Measurements from ENCODE around the gene KRT79. TPM values are rescaled to one million over a fixed set of nuclear protein-coding genes. Genes with fewer than 3 reads are reported as not detected.
"Not testable (repeated sequence)": the region's sequence is repeated elsewhere in the genome, so short reads cannot be mapped to it uniquely, and the experiment has no call there.

Gene KRT79
- total and polyA plus RNA-seq, 2 donors: not detected

DNA sequence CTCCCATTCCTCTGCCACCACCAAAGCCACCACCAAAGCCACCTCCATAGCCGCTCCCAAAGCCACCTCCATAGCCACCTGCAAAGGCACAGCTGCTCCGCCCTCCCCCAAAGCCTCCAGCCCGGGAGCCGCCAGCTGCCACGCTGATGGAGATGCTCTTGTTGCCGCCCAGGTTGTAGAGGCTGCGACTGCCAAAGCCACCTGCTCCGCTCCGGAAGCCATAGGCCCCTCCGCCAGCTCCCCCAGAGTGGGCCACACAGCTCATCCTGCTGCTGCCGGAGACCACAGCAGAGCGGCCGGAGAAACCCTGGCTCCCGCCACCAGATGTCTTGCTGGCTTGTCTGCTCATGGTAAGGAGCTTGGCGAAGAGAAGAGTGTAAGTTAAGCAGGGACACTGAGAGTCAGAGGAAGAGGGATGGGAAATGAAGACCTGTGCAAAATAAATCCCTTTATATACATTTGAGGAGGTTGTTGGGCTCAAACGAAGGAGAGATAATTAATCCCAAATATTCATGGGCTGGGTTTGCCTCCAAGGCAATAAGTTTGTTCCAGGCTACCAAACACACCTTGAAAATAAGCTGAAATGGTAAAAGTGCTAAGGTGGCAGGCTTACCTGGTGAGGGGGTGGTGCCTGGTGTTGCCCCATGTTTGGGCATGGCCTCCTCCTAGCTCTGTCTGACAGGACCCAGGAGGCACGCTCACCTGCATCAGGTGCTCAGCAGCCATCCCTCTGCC is 38.2 kb downstream of the KRT79 start, which contains the start of gene KRT3:
KRT3 (minus strand) TSS at position 424 of the 735 bp plus-strand sequence; CDS start at position 349, 75 bp downstream.
- no peak within 1 kb of the TSS for H3K4me3 ChIP-seq (ENCODE audit: low read depth, low read length)
- H3K36me3 ChIP-seq (ENCODE audit: insufficient read depth): no peaks in the 10 kb centered on the region
- WGBS: 93% methylated on average over 17 of the region's 17 CpGs
- H3K4me1 ChIP-seq (ENCODE audit: insufficient read depth): no peaks in the 10 kb centered on the region
- no peak within 1 kb of the TSS for H3K27ac ChIP-seq (ENCODE audit: low read depth)
- DNase-seq (ENCODE audit: extremely low spot score): no peak

GRCh38 chr12:52795332-52795674 is 38.8 kb downstream of the KRT79 start:
- not testable (repeated sequence) for H3K36me3 ChIP-seq (ENCODE audit: insufficient read depth); DNase-seq (ENCODE audit: extremely low spot score); H3K4me1 ChIP-seq (ENCODE audit: insufficient read depth); H3K4me3 ChIP-seq (ENCODE audit: low read depth, low read length); H3K27ac ChIP-seq (ENCODE audit: low read depth)
- WGBS: 99% methylated on average over 2 of the region's 2 CpGs

GRCh38 chr12:52794479-52795331 is 39.4 kb downstream of the KRT79 start:
- Histone ChIP-seq H3K27ac (ENCODE audit: low read depth) (no peak overlapping the region), H3K4me1 (ENCODE audit: insufficient read depth) (no peaks in the 10 kb centered on the region), H3K4me3 (ENCODE audit: low read depth, low read length) (no peak overlapping the region), H3K36me3 (ENCODE audit: insufficient read depth) (no peaks in the 10 kb centered on the region)
- WGBS: 92% methylated on average over 5 of the region's 5 CpGs
- DNase-seq (ENCODE audit: extremely low spot score): no peak

GRCh38 chr12:52792185-52793029 is 41.7 kb downstream of the KRT79 start:
- 94% methylated on average over 10 of the region's 10 CpGs for WGBS
- Histone ChIP-seq H3K4me1 (ENCODE audit: insufficient read depth) (no peaks in the 10 kb centered on the region), H3K27ac (ENCODE audit: low read depth) (no peak overlapping the region), H3K36me3 (ENCODE audit: insufficient read depth) (no peaks in the 10 kb centered on the region), H3K4me3 (ENCODE audit: low read depth, low read length) (no peak overlapping the region)
- DNase-seq (ENCODE audit: extremely low spot score): no peak

- Histone ChIP-seq H3K4me1 (ENCODE audit: insufficient read depth) (no peaks in the 10 kb centered on the region), H3K36me3 (ENCODE audit: insufficient read depth) (no peaks in the 10 kb centered on the region), H3K4me3 (ENCODE audit: low read depth, low read length) (no peak overlapping the region), H3K27ac (ENCODE audit: low read depth) (no peak overlapping the region)
- WGBS: 91% methylated on average over 12 of the region's 12 CpGs
- DNase-seq (ENCODE audit: extremely low spot score): no peak
Measured at GRCh38 chr12:52791271-52792184, 42.6 kb downstream of the KRT79 start.

GRCh38 chr12:52790427-52791270 is 43.5 kb downstream of the KRT79 start:
- Histone ChIP-seq H3K4me3 (ENCODE audit: low read depth, low read length) (no peak overlapping the region), H3K27ac (ENCODE audit: low read depth) (no peak overlapping the region), H3K36me3 (ENCODE audit: insufficient read depth) (no peaks in the 10 kb centered on the region), H3K4me1 (ENCODE audit: insufficient read depth) (no peaks in the 10 kb centered on the region)
- DNase-seq (ENCODE audit: extremely low spot score): no peak
- 66% methylated on average over 19 of the region's 19 CpGs for WGBS

GRCh38 chr12:52789637-52790426 is 44.3 kb downstream of the KRT79 start:
- 29% methylated on average over 50 of the region's 50 CpGs for WGBS
- Histone ChIP-seq H3K27ac (ENCODE audit: low read depth) (no peak overlapping the region), H3K36me3 (ENCODE audit: insufficient read depth) (no peaks in the 10 kb centered on the region), H3K4me1 (ENCODE audit: insufficient read depth) (no peaks in the 10 kb centered on the region), H3K4me3 (ENCODE audit: low read depth, low read length) (no peak overlapping the region)
- DNase-seq (ENCODE audit: extremely low spot score): no peak

DNA sequence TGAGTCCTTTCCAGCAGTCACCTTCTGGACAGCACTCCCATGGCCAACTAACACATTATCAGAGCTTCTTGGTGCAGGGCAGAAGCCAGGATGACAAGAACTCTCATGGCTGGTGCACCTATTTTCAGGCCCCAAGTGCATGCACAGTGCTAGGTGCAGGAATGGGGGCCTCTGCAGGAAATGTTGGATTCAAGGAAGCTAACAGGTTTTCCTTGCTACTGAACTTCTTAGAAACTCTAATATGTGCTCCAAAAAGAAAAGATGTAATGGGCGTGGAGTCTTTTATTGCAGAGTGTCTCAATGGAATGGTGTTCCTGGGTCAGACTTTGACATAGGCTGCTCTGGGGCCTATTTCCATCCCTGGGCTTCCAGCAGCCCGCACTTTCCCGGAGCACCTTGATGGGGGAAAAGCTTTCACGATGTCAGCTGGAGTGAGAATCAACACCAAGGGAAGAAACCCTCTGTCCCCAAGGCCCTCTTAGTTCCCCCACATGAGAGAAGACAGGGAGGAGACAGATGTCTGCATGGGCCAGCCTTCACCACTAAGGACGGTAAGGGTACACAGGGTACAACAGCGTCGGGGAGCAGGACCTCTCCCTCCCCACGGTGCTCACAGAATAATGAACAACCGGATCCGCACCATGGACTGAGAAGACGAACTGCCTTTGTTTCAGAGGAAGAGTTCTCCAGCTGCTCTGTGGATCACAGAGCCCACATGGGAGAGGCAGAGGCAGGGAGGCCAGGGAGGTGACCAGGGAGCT is 45.1 kb downstream of the KRT79 start:
- WGBS: 98% methylated on average over 11 of the region's 11 CpGs
- Histone ChIP-seq H3K36me3 (ENCODE audit: insufficient read depth) (no peaks in the 10 kb centered on the region), H3K4me1 (ENCODE audit: insufficient read depth) (no peaks in the 10 kb centered on the region), H3K4me3 (ENCODE audit: low read depth, low read length) (no peak overlapping the region), H3K27ac (ENCODE audit: low read depth) (no peak overlapping the region)
- no peak for DNase-seq (ENCODE audit: extremely low spot score)

DNA sequence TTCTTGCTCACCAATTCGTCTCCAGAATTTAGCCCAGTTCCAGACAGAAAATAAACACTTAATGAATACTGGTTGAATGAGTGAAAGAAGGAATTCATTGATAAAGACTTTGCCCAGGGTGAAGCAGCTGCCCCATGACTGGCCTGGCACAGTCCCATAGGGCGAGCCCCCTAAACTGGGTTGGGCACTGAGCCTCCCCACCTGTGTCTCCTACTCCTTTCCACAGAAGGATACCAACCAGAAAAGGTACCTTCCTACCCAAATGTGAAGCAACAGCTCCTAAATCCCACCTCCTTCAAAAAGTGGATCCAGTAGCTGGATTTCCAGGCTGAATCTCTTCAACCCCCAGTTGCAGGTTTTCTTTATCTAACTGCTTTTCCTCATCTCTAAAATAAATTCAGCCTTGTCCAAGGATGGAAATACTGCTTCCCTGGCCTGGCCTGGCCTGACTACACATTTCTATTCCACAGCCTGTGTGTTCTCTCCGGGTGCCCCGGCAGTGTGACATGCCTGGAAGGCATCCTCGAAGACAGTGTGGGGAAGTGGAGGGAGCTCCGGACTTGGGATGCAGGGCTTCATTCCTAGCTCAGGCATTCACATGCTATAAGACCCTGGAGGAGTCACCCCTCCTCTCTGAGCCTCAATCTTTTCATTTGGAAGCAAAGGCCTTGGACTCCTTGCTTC is 45.8 kb downstream of the KRT79 start:
- no peak for DNase-seq (ENCODE audit: extremely low spot score)
- WGBS: 71% methylated on average over 6 of the region's 6 CpGs
- no peak overlapping the region for H3K4me3 ChIP-seq (ENCODE audit: low read depth, low read length)
- no peak overlapping the region for H3K27ac ChIP-seq (ENCODE audit: low read depth)
- H3K36me3 ChIP-seq (ENCODE audit: insufficient read depth): no peaks in the 10 kb centered on the region
- H3K4me1 ChIP-seq (ENCODE audit: insufficient read depth): no peaks in the 10 kb centered on the region

GRCh38 chr12:52787324-52788191 is 46.6 kb downstream of the KRT79 start:
- DNase-seq (ENCODE audit: extremely low spot score): no peak
- Histone ChIP-seq H3K4me3 (ENCODE audit: low read depth, low read length) (no peak overlapping the region), H3K36me3 (ENCODE audit: insufficient read depth) (no peaks in the 10 kb centered on the region), H3K4me1 (ENCODE audit: insufficient read depth) (no peaks in the 10 kb centered on the region), H3K27ac (ENCODE audit: low read depth) (no peak overlapping the region)
- WGBS: 72% methylated on average over 6 of the region's 6 CpGs

Measured in urinary bladder (tissue), 4 donors.